Panc1 (cell line): ENCODE results near the gene SLC25A45. TPM values are rescaled to one million over a fixed set of nuclear protein-coding genes. Genes with fewer than 3 reads are reported as not detected.

ENCODE experiments used
- ATAC-seq: fragments of 200-7000 bp; cut with Tn5 transposase; 2 replicates; pipeline ENCODE4 v1.9.1; 2020; ENCODE audit warnings: mild to moderate bottlenecking, moderate library complexity
- BruUV-seq: library from RNA; stranded (reverse); fragments of 400-500 nt; replicated peaks from 2 replicates; lab custom pipeline; 2021; lab: Mats Ljungman, UMichigan
- CTCF ChIA-PET: fragments of 300-600 bp; sonication (Branson Sonifier 250); formaldehyde crosslinking; loops from one replicate; lab custom pipeline; 2022; ENCODE audit warnings: antibody characterized with exemption; lab: Charles Lee
- POLR2A ChIA-PET: fragments of 300-600 bp; sonication (Branson Sonifier 250); formaldehyde crosslinking; loops from one replicate; lab custom pipeline; 2022; ENCODE audit warnings: antibody characterized with exemption; lab: Charles Lee
- DNase-seq: peaks from one replicate; pipeline ENCODE4 v3.0.0-alpha.2; 2010; ENCODE audit warnings: low read depth, low spot score
- H3K27ac ChIP-seq: 2 replicates; pipeline ENCODE4 v1.5.1; 2011; ENCODE audit warnings: mild to moderate bottlenecking, low read length, inconsistent platforms
- H3K27me3 ChIP-seq: fragments of 200-500 bp; sonication (Bioruptor generic); 2 replicates; pipeline ENCODE4 v1.6.0; 2014; ENCODE audit warnings: low read length, inconsistent platforms; ENCODE audit not compliant: control insufficient read depth, insufficient read depth
- H3K36me3 ChIP-seq: fragments of 200-500 bp; sonication (Bioruptor generic); 2 replicates; pipeline ENCODE4 v1.5.1; 2014; ENCODE audit warnings: inconsistent platforms, mild to moderate bottlenecking, low read length, moderate library complexity; ENCODE audit not compliant: control insufficient read depth, insufficient read depth
- H3K4me1 ChIP-seq: 2 replicates; pipeline ENCODE4 v1.5.1; 2011; ENCODE audit warnings: inconsistent platforms, mild to moderate bottlenecking, low read length, moderate library complexity; ENCODE audit not compliant: control insufficient read depth, insufficient read depth
- H3K4me3 ChIP-seq, 2 experiments: 2 replicates each; pipeline ENCODE4 v1.5.1; 2011 to 2012; ENCODE audit warnings: low read depth in 2 of 2, low read length in 2 of 2, mild to moderate bottlenecking in 2 of 2, inconsistent platforms in 1 of 2, moderate library complexity in 1 of 2
- H3K9me3 ChIP-seq: fragments of 200-500 bp; sonication (Bioruptor generic); 2 replicates; pipeline ENCODE4 v1.5.1; 2014; ENCODE audit warnings: low read depth, mild to moderate bottlenecking, inconsistent platforms, low read length, moderate library complexity; ENCODE audit not compliant: control insufficient read depth, insufficient read depth
- CTCF ChIP-seq: fragments of 450-650 bp; IDR thresholded peaks from 2 replicates; pipeline ENCODE4 v1.5.1; 2017; ENCODE audit warnings: mild to moderate bottlenecking
- POLR2AphosphoS5 ChIP-seq: IDR thresholded peaks from 2 replicates; pipeline ENCODE4 v1.6.1; 2012; ENCODE audit warnings: mild to moderate bottlenecking, low read depth, low read length, moderate library complexity
- REST ChIP-seq, 2 experiments: IDR thresholded peaks; 2 replicates each; pipeline ENCODE4 v1.6.1; 2011 to 2012; ENCODE audit warnings: low read depth in 2 of 2, control low read depth in 1 of 2, low read length in 1 of 2, mild to moderate bottlenecking in 1 of 2, moderate library complexity in 1 of 2; ENCODE audit not compliant: insufficient read depth in 1 of 2
- SIN3A ChIP-seq: IDR thresholded peaks from 2 replicates; pipeline ENCODE4 v1.6.1; 2012; ENCODE audit warnings: low read depth, mild to moderate bottlenecking, low read length, moderate library complexity, borderline replicate concordance; ENCODE audit not compliant: insufficient read depth
- TCF7L2 ChIP-seq: IDR thresholded peaks from 2 replicates; pipeline ENCODE4 v1.6.1; 2011; ENCODE audit warnings: mild to moderate bottlenecking, low read depth, low read length, inconsistent platforms
- in situ Hi-C: cut with HindIII; loops from 2 replicates; pipeline ENCODE4 v1.10.0; 2016; ENCODE audit warnings: low sequenced_read_pairs, low pct_unique_long_range_greater_than_20kb
- intact Hi-C: fragments of 100-400 bp; cut with micrococcal nuclease; formaldehyde crosslinking; loops from one replicate; pipeline ENCODE4 v1.10.0; 2022; ENCODE audit not compliant: unreplicated experiment
- total RNA-seq: library from RNA; stranded (reverse); gene quantifications from one replicate; pipeline ENCODE4 v1.2.1, GENCODE V29; 2021; ENCODE audit not compliant: unreplicated experiment

The SLC25A45 gene
- total RNA-seq, 1 experiment from 2014 or later: 9.8 TPM

GRCh38 chr11:65373839-65374580, 8.4 kb downstream of the SLC25A45 start:
- POLR2A ChIA-PET: no interaction called here

GRCh38 chr11:65370659-65371049, 11.8 kb downstream of the SLC25A45 start:
- Histone ChIP-seq H3K4me1 (peaks cover 7% of the 10 kb centered on the region), H3K27me3 (no peaks in the 10 kb centered on the region), H3K27ac (no peak overlapping the region), H3K4me3 (no peak overlapping the region), H3K9me3 (no peaks in the 10 kb centered on the region), H3K36me3 (no peaks in the 10 kb centered on the region)
- ChIA-PET CTCF (interaction anchor here (0.6 kb wide), 1 partner anchor 199 kb away, joined by 3 read pairs; the partner anchor contains the start of gene ZNRD2), POLR2A (interaction anchor here (0.6 to 0.8 kb wide), 3 partner anchors 52 to 129 kb away, joined by 3 to 7 read pairs (median 5); partner anchors contain the start of gene NEAT1)
- no peak for ATAC-seq
- intact Hi-C loops (no loop called here), in situ Hi-C loops (no loop called here)
- no peak for DNase-seq
- no TSS peak for BruUV-seq
- TF ChIP-seq REST (IDR thresholded peaks at IDR 0.05; ENCODE audit: insufficient read depth in 1 of 2, low read depth in 2 of 2, low read length in 1 of 2) (no peak), SIN3A (no peak)

More at GRCh38 chr11:65373839-65374580, 8.4 kb downstream of the SLC25A45 start:
- CTCF ChIA-PET: interaction anchor here (0.5 kb wide), 1 partner anchor 189 kb away, joined by 9 read pairs; no protein-coding TSS in a partner anchor
- DNase-seq (no peak), ATAC-seq (no peak)
- TF ChIP-seq REST (IDR thresholded peaks at IDR 0.05; ENCODE audit: insufficient read depth in 1 of 2, low read depth in 2 of 2, low read length in 1 of 2) (no peak), CTCF (no peak), POLR2AphosphoS5 (no peak), TCF7L2 (no peak), SIN3A (no peak)
- Histone ChIP-seq H3K36me3 (no peaks in the 10 kb centered on the region), H3K27ac (no peak overlapping the region), H3K4me1 (no peaks in the 10 kb centered on the region), H3K4me3 (no peak overlapping the region), H3K27me3 (no peaks in the 10 kb centered on the region), H3K9me3 (no peaks in the 10 kb centered on the region)
- intact Hi-C loops: no loop called here
- BruUV-seq: no TSS peak
- in situ Hi-C loops: no loop called here
